Inflammatory macrophage treated with lipopolysaccharide for 1 hour (primary cell): ENCODE measurements around the gene ZNF598.

ENCODE experiments used
- DNase-seq, 2 donors: peaks; one replicate each; pipeline ENCODE4 v3.0.0-alpha.2; 2020 to 2022

The ZNF598 gene

DNA sequence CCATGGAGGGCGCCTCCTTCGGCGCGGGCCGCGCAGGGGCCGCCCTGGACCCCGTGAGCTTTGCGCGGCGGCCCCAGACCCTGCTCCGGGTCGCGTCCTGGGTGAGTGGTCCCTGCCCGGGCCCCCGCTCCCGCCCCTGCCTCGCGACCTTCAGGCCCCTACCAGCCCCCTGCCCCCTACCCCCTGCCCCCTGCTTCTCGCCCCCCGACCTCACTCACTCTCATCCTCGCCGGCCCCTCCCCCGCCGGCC lies 19.6 kb downstream of the ZNF598 start:
- no peak for DNase-seq

DNA sequence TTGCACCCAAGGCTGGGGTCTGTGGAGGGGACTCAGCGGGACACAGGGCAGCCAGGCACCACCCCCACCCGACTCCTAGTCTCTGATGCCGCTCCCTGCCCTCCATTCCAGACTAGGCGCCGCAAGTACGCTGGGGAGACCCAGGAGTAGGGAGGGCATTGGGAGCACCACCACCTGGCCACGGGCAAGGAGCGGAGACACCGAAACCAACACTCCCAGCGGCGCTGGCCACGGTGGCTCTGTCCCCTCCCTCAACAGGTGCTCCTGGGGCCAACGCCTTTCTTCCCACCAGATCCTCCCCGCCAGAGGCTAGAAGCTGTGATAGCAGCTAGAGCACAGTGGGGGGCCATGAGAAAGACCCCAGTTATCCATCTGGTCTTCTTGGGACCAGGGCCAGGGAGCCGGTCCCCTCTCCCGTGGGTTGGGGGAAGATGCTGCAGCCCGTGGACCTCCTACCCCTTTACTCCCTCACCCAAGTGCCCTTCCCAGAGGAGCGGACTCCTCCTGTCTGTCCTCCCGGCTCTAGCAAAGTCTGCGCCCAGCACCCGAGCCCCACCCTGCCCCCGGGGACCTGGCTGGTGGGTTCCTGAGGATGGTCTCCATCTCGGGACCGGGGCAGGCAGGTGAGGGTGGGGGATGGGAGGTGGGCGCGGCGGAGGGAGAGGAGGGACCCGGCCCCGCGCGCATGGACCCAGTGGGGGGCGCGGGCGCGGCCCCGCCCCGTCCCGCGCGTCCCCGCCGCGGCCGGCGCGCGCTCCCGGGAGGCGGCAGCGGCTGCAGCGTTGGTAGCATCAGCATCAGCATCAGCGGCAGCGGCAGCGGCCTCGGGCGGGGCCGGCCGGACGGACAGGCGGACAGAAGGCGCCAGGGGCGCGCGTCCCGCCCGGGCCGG lies 20.2 kb downstream of the ZNF598 start, which contains the start of gene SYNGR3:
SYNGR3 (plus strand) TSS at position 762 of the 892 bp plus-strand sequence. CDS start 133 bp downstream, outside the sequence.
- DNase-seq: no peak

DNA sequence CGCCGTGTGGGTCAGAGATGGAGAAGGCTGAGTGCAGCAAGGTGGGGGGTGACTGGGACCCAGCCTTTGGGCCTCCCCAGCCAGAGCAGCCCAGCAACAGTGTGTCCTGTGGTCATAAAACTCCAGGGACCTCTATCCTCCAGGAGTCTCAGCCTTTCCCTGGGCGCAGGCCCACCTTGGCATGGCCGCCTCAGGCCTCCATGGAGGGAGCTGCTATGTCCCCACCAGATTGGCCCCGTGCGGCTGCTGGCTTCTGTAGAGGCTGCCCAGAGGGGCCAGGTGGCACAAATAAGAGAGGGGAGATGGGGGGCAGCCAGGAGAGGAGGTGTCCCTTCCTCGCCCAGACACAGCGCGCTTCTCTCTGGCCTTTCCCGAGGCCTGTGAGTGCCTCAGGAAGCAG lies 22.4 kb downstream of the ZNF598 start:
- no peak for DNase-seq

DNA sequence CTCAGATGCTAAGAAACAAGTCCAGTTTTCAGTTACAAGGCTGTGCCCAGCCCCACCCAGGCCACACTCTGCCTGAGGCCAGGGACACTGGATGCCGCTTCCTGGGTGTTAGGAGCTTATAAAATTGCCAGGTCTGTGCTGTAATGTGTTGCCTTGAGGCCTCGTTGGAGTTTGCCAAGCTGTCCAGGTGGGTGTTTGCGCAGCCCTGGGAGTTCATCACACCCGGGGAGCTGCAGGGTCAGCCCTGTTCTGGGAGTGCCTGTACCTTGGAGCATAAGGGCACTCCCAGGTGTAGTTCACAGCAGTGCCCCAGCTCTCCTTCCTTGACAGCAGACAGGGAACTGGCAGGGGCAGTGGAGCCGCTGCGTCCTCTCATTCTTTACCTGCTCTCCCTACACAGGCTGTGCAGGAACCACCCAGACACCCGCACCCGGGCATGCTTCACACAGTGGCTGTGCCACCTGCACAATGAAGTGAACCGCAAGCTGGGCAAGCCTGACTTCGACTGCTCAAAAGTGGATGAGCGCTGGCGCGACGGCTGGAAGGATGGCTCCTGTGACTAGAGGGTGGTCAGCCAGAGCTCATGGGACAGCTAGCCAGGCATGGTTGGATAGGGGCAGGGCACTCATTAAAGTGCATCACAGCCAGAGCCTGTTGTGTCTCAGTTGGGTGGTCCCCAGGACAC lies 24.0 kb downstream of the ZNF598 start:
- no peak for DNase-seq

DNA sequence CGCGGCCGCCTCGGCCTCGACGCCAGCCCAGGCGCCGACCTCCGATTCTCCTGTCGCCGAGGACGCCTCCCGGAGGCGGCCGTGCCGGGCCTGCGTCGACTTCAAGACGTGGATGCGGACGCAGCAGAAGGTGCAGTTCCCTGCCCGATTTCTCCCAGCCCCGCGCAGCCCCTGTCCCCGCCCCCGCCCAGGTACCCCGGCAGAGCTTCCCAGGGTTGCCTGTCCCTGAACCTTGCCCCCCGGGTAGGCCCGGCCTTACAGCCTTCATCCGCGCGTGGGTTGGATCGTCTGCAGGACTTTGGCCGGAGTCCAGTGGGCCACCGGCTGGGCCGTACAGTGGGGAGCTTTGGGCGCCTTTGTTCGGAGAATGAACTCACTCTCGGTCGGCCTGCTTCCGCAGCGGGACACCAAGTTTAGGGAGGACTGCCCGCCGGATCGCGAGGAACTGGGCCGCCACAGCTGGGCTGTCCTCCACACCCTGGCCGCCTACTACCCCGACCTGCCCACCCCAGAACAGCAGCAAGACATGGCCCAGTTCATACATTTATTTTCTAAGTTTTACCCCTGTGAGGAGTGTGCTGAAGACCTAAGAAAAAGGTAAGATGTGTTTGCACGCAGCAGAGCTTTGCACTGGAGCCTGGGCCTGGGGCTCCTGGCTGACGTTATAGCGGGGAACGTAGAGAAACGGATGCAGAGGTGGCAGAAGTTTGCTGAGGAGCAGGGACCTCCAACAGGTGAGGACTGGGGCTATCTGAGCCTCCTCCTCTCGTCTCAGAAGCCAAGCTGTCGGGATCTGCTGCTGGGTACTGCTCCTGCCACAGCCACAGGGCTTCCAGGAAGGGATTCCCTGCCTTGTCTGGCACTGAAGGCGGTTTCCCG lies 25.0 kb downstream of the ZNF598 start:
- DNase-seq: no peak

DNA sequence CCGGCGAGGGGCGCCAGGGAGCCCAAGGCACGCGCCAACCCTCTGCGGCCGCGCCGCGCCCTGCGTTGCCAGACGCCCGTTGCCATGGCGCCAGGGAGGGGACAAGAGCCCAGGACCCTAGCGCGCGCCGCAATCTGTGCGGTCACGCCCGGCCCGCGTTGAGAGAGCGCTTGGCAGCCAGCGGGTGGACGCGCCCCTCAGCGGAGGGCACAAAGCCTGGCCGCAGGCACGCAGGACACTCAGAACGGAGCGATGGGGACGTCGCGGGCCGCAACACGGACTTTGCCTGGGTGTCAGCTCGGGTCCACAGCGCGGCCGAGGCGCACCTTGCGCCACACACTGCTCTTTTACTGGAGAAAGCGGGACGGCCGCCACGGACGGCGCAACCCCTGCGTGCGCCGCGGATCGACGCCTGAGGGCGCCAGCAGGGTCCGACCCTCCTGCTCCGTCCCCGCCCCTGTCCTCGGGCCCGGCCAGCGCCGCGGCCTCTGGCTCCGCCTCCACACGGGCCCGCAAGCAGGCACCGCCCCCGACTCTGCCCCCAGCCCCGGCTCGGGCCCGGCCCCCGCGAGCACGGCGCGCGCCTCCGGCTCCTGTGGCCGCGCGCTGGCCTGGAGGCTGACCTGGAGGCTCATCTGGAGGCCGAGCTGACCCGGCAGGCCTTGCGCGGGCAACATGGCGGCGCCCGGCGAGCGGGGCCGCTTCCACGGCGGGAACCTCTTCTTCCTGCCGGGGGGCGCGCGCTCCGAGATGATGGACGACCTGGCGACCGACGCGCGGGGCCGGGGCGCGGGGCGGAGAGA lies 25.9 kb downstream of the ZNF598 start, which contains the start of gene GFER:
GFER (plus strand) TSS at position 650 of the 803 bp plus-strand sequence; CDS start at position 676, 26 bp downstream.
- DNase-seq: peak; percentile 89

DNA sequence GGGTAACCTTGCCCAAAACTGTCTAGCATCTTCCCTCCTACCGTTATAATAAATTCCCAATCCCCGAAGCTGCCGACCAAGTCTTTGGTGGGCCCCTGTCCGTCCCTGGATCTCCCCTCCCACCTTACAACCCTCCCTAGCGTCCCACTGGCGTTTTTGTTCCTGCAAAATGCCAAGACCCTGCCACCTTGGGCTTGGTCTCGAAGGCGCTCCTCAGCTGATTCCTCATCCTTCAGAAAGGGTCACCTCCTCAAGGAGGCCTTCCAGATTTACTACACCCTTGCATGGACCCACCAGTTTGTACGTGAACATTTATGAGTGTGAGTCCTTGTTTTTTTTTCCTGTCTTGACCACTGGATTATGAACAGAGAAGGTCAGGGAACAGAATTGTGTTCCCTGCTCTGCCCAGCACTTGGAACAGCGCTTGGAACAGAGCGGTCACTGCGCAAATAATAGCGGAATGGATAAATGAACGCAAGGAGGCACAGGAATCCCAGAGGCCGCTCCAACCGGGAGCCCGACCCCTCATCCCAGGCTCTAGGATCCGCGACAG lies 26.6 kb downstream of the ZNF598 start:
- DNase-seq: no peak

DNA sequence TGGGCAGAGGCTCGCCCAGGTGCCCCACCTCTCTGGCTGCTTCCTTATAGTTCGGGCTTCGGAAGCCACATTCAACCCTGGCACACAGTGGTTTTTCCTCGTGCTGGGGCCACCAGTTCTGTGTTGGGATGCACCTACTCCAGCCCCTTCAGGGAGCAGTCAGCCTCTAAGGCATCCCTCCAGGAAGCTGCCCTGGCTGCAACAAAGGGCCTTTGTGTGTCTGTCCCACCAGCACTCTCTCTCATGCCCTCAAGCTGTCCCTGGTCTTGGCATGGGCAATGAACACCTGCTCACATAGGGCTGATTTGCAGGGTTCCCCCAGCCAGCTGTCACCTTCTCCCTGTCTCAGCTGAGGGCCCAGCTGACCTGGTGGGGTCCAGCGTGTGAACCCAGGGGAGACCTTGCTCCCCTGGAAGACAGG lies 27.6 kb downstream of the ZNF598 start:
- DNase-seq: no peak

DNA sequence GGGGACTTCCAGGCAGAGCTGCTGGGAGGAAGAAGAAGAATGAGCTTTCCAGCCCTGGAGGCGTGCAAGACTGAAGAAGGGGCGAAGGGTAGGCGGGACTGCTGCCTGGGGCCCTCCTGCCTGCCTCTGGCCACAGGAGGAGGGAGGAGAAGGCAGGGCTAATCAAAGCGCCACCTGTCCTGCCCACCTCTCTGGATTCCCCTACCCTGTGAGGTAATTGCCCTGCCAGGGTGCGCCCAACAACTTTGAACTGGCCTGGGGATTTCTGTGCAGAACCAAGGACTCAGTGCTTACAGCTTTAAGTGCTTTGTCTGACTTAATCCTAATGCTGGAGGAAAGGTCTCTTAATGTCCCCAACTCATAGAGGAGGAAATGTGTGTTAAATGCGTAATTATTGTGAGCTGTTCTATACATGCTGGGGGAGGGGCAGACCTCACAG lies 28.2 kb downstream of the ZNF598 start, which contains the start of gene NOXO1:
NOXO1 (minus strand) TSS at position 72 of the 439 bp plus-strand sequence. CDS start 290 bp downstream, outside the sequence.
- DNase-seq: no peak

DNA sequence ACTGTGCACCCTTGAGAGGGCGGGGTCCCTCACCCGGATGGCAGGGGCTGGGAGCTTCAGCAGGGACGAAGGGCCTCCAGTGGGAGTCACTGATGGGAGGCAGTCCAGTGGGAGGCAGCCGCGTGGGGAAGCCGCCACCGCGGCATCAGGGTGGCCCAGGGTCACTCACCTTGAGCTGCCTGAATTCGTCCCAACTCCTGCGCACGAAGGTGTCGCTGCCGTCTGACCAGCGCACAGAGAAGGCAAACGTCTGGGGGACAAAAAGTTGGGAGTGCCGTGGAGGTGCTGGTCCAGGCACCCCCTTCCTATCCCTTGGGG lies 28.9 kb downstream of the ZNF598 start:
- DNase-seq: no peak

DNA sequence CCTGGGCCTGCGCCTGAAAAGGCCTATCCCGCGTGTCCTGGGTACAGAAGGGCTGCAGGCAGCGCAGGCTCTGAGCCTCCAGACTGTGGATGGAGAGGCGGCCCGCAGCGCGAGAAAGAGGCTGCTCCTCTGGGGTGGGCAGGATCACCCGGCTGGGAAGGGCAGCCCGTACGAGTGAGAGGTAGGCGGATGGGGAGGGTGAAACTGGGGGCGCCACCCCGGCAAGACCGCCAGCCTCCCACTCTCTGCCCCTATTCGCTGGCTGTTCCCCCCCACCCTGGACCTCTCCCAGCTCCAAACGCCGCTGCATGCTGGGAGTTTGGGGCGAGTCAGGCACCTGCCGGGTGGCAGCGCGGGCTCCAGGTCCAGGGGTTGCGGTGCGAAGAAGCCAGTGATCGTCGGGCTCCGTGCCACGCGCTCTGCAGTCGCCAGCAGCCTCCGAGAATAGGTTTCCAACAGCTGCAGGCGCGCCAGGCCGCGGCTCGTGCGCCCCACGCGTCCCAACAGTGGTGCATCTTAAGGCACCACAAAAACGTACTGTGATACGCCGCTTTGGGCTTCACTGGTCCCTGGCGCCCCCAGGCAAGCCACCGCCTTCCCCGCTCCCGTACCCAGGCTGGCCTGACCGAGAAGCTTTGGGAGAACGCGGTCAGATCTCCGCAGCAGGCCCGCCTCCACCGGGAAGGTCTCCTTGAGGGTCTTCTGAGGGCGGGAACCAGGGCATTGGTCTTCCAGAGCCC lies 29.4 kb downstream of the ZNF598 start:
- DNase-seq: no peak

DNA sequence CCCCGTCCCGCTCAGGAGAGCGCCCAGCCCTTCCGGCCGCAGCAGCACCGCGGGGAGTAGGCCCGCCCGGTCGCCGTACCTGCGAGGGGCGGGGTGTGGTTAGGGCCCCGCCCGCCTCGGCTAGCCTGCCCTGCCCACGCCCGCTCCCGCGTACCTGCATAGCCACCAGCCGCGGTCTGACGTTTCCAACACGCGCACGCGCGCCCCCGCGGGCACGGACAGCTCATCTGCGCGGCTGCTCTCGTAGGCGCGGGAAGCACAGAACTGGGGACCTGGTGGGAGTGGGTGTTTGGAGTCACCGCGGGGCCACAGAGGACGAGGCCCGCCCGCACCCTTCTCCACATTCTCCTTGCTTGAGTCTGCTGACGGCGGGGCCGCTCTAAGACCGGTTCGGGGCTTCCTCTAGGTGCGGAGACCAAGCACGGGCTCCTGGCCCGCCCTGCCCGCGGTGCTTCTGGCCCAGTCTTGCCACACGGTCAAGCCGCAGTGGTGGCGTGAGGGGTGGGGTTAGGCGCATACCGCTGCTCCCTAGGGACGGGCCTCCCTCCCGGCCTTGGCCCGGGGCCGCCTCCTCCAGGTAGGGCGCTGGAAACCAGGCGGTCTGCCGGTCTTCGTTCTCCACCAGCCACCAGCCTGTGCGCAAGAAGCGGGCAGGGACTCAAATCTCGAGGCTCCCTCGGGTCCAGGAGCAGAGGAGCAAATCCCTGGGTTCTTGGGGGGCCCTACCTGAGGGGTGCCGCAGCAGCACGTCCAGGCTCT lies 30.2 kb downstream of the ZNF598 start:
- no peak for DNase-seq

DNA sequence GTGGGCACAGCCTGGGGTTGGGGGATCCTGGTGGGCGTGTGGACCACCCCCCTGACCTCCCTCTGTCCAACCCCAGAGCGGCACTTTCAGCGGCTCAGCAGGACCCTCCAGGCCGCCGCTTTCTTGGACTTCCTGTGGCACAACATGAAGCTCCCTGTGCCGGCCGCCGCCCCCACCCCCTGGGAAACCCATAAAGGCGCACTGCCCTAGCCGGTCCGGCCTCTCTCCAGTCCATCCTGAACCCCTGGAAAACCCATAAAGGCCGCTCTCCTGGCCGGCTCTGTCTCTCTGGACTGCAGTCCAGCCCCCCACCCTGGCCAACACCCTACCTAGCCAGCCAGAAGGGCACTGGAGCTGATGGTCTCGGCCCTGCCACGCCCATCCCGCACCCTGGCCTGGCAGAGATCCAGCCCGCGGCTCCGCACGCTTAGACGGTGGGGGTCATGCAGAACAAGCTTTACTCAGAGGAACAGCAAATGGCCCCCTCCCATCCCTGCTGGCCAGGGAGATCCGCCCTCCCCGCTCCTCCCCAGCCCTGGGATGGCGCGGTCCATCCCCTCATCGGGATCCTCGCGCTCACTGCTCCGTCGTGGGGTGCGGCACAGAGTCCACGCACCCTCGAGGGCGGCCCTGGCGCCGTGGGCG lies 31.0 kb downstream of the ZNF598 start:
- DNase-seq: no peak

DNA sequence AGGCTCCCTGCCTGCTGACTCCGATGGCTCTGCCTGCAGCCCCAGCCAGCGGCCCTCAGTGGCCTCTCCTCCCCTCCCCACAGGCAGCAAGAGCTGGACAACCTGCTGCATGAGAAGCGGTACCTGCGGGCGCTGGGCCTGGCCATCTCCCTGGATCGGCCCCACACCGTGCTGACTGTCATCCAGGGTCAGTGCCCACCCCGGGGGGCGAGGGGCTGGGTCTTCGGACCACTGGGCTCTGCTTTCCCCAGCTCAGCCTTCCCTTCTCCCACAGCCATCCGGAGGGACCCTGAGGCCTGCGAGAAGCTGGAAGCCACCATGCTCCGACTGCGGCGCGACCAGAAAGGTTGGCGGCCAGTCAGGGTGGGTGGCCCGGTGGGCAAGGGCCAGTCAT lies 31.7 kb downstream of the ZNF598 start:
- DNase-seq: no peak

DNA sequence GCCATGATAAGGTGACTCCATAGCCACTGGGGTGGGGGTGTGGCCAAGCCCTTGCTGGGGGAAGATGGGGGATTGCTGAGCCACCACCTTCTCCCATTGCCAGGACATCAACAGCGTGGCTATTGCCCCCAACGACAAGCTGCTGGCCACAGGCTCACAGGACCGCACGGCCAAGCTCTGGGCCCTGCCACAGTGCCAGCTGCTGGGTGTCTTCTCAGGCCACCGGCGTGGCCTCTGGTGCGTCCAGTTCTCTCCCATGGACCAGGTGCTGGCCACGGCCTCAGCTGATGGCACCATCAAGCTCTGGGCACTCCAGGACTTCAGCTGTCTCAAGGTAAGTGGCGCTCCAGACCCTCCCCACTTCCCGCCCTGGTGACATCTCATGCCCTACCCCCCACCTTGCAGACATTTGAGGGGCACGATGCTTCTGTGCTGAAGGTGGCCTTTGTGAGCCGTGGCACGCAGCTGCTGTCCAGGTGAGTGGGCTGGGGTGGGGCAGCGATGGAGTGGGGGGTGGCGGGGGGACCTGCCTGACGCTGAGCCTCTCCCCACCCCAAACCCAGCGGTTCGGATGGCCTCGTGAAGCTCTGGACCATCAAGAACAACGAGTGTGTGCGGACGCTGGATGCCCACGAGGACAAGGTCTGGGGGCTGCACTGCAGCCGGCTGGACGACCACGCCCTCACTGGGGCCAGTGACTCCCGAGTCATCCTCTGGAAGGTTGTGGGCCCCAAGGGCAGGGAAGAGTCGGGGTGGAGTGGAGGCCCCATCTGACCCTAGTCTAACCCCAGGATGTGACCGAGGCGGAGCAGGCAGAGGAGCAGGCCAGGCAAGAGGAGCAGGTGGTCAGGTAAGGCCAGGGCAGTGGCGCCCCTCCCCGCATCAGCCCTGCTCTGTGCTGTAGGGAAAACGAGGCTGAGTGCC lies 32.4 kb downstream of the ZNF598 start:
- no peak for DNase-seq

DNA sequence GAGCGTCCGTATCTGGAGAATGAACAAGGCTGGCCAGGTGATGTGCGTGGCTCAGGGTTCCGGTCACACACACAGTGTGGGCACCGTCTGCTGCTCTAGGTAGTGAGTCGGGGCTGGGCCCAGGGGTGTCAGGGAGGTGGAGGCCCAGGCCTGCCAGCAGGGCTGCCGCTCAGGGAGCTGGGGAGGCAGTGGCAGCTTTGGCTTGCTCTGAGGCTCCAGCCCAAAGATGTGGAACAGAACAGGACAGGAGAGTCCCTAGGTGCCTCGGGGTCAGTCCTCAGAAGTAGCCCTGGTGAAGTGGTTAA lies 33.5 kb downstream of the ZNF598 start:
- no peak for DNase-seq

DNA sequence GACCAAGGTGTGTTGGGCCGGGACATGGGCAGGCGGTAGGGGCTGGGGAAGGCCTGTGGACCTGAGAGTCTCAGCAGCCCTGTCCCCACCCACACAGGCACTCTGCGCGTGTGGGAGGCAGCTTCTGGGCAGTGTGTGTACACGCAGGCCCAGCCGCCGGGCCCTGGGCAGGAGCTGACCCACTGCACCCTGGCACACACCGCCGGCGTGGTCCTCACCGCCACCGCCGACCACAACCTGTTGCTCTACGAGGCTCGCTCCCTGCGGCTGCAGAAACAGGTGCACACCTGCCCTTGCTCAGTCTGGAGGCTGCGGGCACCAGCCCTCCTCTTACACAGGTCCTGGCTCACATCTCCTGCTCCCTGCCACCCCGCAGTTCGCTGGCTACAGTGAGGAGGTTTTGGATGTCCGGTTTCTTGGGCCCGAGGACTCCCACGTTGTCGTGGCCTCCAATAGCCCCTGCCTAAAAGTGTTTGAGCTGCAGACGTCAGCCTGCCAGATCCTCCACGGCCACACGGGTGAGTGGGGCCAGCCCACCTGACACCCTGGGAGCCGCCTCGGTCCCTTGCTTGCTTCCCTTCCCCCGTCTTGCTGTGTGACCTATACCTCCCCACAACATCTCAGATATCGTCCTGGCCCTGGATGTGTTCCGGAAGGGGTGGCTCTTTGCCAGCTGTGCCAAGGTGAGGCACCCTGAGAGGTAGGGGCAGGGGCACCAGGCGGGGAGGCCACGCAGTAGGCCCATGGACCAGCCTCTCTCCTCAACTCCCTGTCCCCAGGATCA lies 34.0 kb downstream of the ZNF598 start:
- no peak for DNase-seq
